B cell (primary cell): ENCODE measurements around the gene IFRD2.

Experiments used
- EZH2 ChIP-seq: IDR thresholded peaks from 2 replicates; pipeline ENCODE4 v1.6.1; 2012; ENCODE audit warnings: borderline replicate concordance, low read depth, mild to moderate bottlenecking, moderate library complexity, low read length; ENCODE audit not compliant: insufficient read depth, poor library complexity, severe bottlenecking
- TF ChIP-seq, protein P1 (sequence below): fragments of 200-600 bp; IDR thresholded peaks from one replicate; pipeline ENCODE4 v1.8.0; 2022; ENCODE audit warnings: antibody characterized with exemption, mild to moderate bottlenecking

GRCh38 chr3:50278123-50278879, 13.9 kb downstream of the IFRD2 start:
- TF ChIP-seq, protein P1, sequence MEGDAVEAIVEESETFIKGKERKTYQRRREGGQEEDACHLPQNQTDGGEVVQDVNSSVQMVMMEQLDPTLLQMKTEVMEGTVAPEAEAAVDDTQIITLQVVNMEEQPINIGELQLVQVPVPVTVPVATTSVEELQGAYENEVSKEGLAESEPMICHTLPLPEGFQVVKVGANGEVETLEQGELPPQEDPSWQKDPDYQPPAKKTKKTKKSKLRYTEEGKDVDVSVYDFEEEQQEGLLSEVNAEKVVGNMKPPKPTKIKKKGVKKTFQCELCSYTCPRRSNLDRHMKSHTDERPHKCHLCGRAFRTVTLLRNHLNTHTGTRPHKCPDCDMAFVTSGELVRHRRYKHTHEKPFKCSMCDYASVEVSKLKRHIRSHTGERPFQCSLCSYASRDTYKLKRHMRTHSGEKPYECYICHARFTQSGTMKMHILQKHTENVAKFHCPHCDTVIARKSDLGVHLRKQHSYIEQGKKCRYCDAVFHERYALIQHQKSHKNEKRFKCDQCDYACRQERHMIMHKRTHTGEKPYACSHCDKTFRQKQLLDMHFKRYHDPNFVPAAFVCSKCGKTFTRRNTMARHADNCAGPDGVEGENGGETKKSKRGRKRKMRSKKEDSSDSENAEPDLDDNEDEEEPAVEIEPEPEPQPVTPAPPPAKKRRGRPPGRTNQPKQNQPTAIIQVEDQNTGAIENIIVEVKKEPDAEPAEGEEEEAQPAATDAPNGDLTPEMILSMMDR, result no peak
- no peak for TF ChIP-seq EZH2
